Neural progenitor cell (in vitro differentiated cells): ENCODE results near the gene GAS1. TPM values are rescaled to one million over a fixed set of nuclear protein-coding genes. Genes with fewer than 3 reads are reported as not detected.

ENCODE experiments used
- DNase-seq: peaks from one replicate; pipeline ENCODE4 v3.0.0-alpha.2; 2016; ENCODE audit warnings: low spot score
- H2AFZ ChIP-seq: fragments of 200-600 bp; sonication (generic); replicated peaks from 2 replicates; pipeline ENCODE4 v1.6.1; 2016; ENCODE audit warnings: antibody characterized with exemption
- H3F3A ChIP-seq: fragments of 200-600 bp; sonication (generic); 2 replicates; pipeline ENCODE4 v1.6.1; 2016; ENCODE audit warnings: antibody characterized with exemption, low read depth
- H3K27ac ChIP-seq: fragments of 200-600 bp; sonication (generic); 2 replicates; pipeline ENCODE4 v1.5.1; 2016; ENCODE audit warnings: mild to moderate bottlenecking
- H3K27me3 ChIP-seq: fragments of 200-600 bp; sonication (generic); 2 replicates; pipeline ENCODE4 v1.6.1; 2016; ENCODE audit warnings: mild to moderate bottlenecking, moderate library complexity
- H3K36me3 ChIP-seq: fragments of 200-600 bp; sonication (generic); 2 replicates; pipeline ENCODE4 v1.5.1; 2016
- H3K4me1 ChIP-seq: fragments of 200-600 bp; sonication (generic); 2 replicates; pipeline ENCODE4 v1.6.1; 2016; ENCODE audit warnings: mixed run types
- H3K4me2 ChIP-seq: fragments of 200-600 bp; sonication (generic); 2 replicates; pipeline ENCODE4 v1.6.1; 2016
- H3K4me3 ChIP-seq: fragments of 200-600 bp; sonication (generic); 2 replicates; pipeline ENCODE4 v1.5.1; 2016
- H3K79me2 ChIP-seq: fragments of 200-600 bp; sonication (generic); 2 replicates; pipeline ENCODE4 v1.6.1; 2016; ENCODE audit warnings: low read depth
- H3K9ac ChIP-seq: fragments of 200-600 bp; sonication (generic); 2 replicates; pipeline ENCODE4 v1.6.1; 2016
- H3K9me3 ChIP-seq: fragments of 200-600 bp; sonication (generic); 2 replicates; pipeline ENCODE4 v1.5.1; 2016; ENCODE audit warnings: low read depth
- H4K20me1 ChIP-seq: fragments of 200-600 bp; sonication (generic); 2 replicates; pipeline ENCODE4 v1.6.1; 2016; ENCODE audit warnings: low read depth
- H3K27ac Mint-ChIP-seq: 3 replicates; pipeline ENCODE4 v1.8.0; 2021; ENCODE audit warnings: mixed read lengths
- H3K27me3 Mint-ChIP-seq: 2 replicates; pipeline ENCODE4 v1.8.0; 2022; ENCODE audit warnings: low read depth, mild to moderate bottlenecking, inconsistent platforms, moderate library complexity, mixed read lengths; ENCODE audit not compliant: insufficient read depth
- H3K36me3 Mint-ChIP-seq: 3 replicates; pipeline ENCODE4 v1.8.0; 2021; ENCODE audit warnings: mixed read lengths
- H3K4me1 Mint-ChIP-seq: 3 replicates; pipeline ENCODE4 v1.8.0; 2021; ENCODE audit warnings: mixed read lengths
- H3K4me3 Mint-ChIP-seq: 3 replicates; pipeline ENCODE4 v1.8.0; 2021; ENCODE audit warnings: mild to moderate bottlenecking, moderate library complexity, mixed read lengths
- H3K9me3 Mint-ChIP-seq: 3 replicates; pipeline ENCODE4 v1.8.0; 2020; ENCODE audit warnings: mixed read lengths
- EZH2 ChIP-seq: fragments of 200-600 bp; sonication (generic); IDR thresholded peaks from 2 replicates; pipeline ENCODE4 v1.6.1; 2017; ENCODE audit warnings: antibody characterized with exemption, mild to moderate bottlenecking, moderate library complexity
- EZH2phosphoT487 ChIP-seq: fragments of 200-600 bp; sonication (generic); IDR thresholded peaks from 2 replicates; pipeline ENCODE4 v1.6.1; 2017; ENCODE audit warnings: antibody characterized with exemption
- total RNA-seq: library from RNA; depleted of rRNA; stranded (reverse); fragments of >200 nt; gene quantifications from 2 replicates; pipeline ENCODE4 v1.2.3, GENCODE V29; 2015; ENCODE audit warnings: low replicate concordance
- TF ChIP-seq, protein P1 (sequence below): fragments of 200-600 bp; sonication (generic); IDR thresholded peaks from 2 replicates; pipeline ENCODE4 v1.5.1; 2017; ENCODE audit warnings: antibody characterized with exemption, mild to moderate bottlenecking

Gene GAS1
- total RNA-seq, 1 donor from 2014 or later: 68.1 TPM

DNA sequence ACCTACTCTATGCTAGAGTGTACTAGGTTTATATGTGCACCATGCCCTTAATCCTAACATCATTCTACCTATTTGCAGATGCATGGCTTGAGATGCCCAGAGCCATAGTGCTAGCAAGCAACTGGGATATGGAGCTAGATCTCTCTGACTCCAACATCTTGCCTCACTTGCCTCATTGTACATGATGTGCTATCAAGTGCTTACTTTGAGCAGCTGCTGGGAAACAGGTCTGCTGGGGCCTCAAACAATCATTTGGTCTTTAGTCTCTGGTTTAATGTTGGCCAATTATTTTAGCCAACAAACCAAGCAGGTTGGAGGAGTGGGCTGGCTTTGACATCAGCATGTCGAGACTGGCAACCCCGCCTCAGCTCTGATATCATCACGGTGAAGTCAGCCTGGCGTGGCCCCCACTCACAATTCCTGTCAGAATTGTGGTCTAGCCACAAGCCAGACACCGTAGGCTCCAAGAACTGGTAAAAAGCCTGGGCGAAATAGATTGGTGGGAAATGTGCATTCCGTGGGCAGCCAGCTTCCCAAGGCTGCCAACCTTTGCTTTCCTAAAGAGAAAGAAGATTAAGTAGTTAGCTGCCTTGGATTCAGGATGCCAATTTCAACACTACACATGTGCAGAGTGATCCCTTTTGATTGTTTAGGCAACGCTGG, 21.1 kb upstream of the GAS1 start:
- no peaks in the 10 kb centered on the region for H3K36me3 Mint-ChIP-seq
- H3K9ac ChIP-seq: no peak overlapping the region
- H3K4me3 ChIP-seq: no peak overlapping the region
- H2AFZ ChIP-seq: no peak overlapping the region
- H3F3A ChIP-seq: no peaks in the 10 kb centered on the region
- no peaks in the 10 kb centered on the region for H4K20me1 ChIP-seq
- no peaks in the 10 kb centered on the region for H3K4me1 ChIP-seq
- no peaks in the 10 kb centered on the region for H3K79me2 ChIP-seq
- H3K27me3 Mint-ChIP-seq: peaks cover 3% of the 10 kb centered on the region
- no peaks in the 10 kb centered on the region for H3K36me3 ChIP-seq
- peaks cover 9% of the 10 kb centered on the region for H3K4me1 Mint-ChIP-seq
- H3K4me3 Mint-ChIP-seq: no peak overlapping the region
- no peaks in the 10 kb centered on the region for H3K27me3 ChIP-seq
- H3K9me3 ChIP-seq: no peaks in the 10 kb centered on the region
- TF ChIP-seq EZH2: no peak
- no peak for TF ChIP-seq EZH2phosphoT487
- TF ChIP-seq, protein P1, sequence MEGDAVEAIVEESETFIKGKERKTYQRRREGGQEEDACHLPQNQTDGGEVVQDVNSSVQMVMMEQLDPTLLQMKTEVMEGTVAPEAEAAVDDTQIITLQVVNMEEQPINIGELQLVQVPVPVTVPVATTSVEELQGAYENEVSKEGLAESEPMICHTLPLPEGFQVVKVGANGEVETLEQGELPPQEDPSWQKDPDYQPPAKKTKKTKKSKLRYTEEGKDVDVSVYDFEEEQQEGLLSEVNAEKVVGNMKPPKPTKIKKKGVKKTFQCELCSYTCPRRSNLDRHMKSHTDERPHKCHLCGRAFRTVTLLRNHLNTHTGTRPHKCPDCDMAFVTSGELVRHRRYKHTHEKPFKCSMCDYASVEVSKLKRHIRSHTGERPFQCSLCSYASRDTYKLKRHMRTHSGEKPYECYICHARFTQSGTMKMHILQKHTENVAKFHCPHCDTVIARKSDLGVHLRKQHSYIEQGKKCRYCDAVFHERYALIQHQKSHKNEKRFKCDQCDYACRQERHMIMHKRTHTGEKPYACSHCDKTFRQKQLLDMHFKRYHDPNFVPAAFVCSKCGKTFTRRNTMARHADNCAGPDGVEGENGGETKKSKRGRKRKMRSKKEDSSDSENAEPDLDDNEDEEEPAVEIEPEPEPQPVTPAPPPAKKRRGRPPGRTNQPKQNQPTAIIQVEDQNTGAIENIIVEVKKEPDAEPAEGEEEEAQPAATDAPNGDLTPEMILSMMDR: no peak
- no peak overlapping the region for H3K27ac Mint-ChIP-seq
- DNase-seq: no peak
- no peak overlapping the region for H3K4me2 ChIP-seq
- no peak overlapping the region for H3K27ac ChIP-seq
- no peaks in the 10 kb centered on the region for H3K9me3 Mint-ChIP-seq

DNA sequence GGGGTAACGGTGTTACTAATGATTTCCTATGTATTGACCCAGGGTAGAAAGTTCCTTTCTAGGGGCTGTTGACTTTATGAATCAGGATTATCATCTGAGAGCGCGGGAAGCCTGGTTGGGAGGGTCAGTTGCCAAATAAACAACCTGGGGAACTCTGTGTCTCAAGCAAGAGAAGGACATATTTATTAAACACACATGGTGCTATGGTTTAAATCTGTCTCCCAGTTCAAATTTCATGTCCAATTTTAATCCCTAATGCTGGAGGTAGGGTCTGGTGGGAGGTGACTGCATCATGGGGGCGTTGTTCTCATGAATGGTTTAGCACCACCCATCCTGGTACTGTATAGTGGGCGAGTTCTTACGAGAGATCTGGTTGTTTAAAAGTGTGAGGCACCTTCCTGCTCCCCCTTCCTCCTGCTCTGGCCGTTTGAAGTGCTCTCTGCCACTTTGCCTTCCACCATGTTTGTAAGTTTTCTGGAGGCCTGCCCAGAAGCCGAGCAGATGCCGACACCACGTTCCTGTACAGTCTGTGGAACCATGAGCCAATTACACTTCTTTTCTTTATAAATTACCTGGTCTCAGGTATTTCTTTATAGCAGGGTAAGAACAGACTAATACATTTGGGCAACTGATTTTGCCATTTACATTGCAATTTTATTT, 19.7 kb upstream of the GAS1 start:
- H3K27ac Mint-ChIP-seq: no peak overlapping the region
- H2AFZ ChIP-seq: no peak overlapping the region
- TF ChIP-seq EZH2 (no peak), EZH2phosphoT487 (no peak)
- TF ChIP-seq, protein P1: no peak

DNA sequence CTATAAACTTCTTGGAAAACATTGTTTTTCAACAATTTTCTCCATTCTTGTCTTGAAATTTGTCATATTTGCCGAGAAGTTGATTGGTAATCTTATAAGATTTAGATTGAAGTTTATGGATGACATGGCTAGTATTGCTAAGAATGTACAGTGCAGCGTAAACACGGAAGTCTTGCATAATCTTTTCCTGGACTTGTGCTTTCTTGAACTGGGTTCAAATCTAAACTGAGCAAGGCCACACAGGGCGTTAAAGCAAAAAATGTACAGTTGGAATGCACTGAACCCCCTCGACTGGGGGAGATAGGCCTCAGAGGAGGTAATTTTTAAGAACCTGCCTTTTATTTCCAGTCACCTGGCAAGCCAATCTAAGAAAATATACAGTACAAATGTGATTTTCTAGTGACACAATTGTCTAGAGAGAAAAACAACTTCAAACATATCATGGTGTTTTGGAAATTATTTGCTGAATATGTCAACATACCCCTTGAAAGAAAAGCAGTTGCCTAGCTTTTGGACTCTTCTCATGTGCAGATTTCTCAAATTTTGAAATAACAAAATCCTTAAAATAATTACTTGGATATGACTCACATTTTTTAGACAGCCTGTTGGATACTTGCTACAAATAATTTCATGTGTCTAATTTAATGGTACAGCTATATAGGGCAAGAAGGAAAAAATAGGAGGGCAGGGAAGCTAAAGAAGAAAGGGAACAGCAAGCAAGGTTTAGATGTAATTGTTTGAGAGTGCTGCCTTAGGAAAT, 18.5 kb upstream of the GAS1 start:
- Histone ChIP-seq H3K4me3 (no peak overlapping the region), H3K79me2 (no peaks in the 10 kb centered on the region), H3K27ac (no peak overlapping the region), H4K20me1 (no peaks in the 10 kb centered on the region), H3K4me1 (no peaks in the 10 kb centered on the region), H3K9ac (no peak overlapping the region), H3K4me2 (no peak overlapping the region), H3K27me3 (no peaks in the 10 kb centered on the region), H2AFZ (no peak overlapping the region), H3K9me3 (no peaks in the 10 kb centered on the region), H3F3A (no peaks in the 10 kb centered on the region), H3K36me3 (no peaks in the 10 kb centered on the region)
- Mint-ChIP-seq H3K27me3 (peaks cover 7% of the 10 kb centered on the region), H3K4me1 (peaks cover 9% of the 10 kb centered on the region), H3K27ac (no peak overlapping the region), H3K4me3 (no peak overlapping the region), H3K9me3 (peaks cover 3% of the 10 kb centered on the region), H3K36me3 (no peaks in the 10 kb centered on the region)
- no peak for DNase-seq
- no peak for TF ChIP-seq EZH2phosphoT487
- TF ChIP-seq, protein P1: no peak
- TF ChIP-seq EZH2: no peak

More for the DNA sequence above, 19.7 kb upstream of the GAS1 start:
- H3K9ac ChIP-seq: no peak overlapping the region
- H3K36me3 ChIP-seq: no peaks in the 10 kb centered on the region
- Mint-ChIP-seq H3K36me3 (no peaks in the 10 kb centered on the region), H3K4me1 (peaks cover 9% of the 10 kb centered on the region), H3K4me3 (no peak overlapping the region), H3K27me3 (peaks cover 3% of the 10 kb centered on the region), H3K9me3 (no peaks in the 10 kb centered on the region)
- H3K4me3 ChIP-seq: no peak overlapping the region
- no peaks in the 10 kb centered on the region for H3K27me3 ChIP-seq
- no peak overlapping the region for H3K4me2 ChIP-seq
- no peaks in the 10 kb centered on the region for H4K20me1 ChIP-seq
- no peaks in the 10 kb centered on the region for H3K9me3 ChIP-seq
- H3K4me1 ChIP-seq: no peaks in the 10 kb centered on the region
- H3K27ac ChIP-seq: no peak overlapping the region
- no peaks in the 10 kb centered on the region for H3K79me2 ChIP-seq
- no peak for DNase-seq
- no peaks in the 10 kb centered on the region for H3F3A ChIP-seq
